ENCODE data around the gene AHR.
"Not testable (repeated sequence)": the region's sequence is repeated elsewhere in the genome, so short reads cannot be mapped to it uniquely, and the experiment has no call there.

Gene AHR

DNA sequence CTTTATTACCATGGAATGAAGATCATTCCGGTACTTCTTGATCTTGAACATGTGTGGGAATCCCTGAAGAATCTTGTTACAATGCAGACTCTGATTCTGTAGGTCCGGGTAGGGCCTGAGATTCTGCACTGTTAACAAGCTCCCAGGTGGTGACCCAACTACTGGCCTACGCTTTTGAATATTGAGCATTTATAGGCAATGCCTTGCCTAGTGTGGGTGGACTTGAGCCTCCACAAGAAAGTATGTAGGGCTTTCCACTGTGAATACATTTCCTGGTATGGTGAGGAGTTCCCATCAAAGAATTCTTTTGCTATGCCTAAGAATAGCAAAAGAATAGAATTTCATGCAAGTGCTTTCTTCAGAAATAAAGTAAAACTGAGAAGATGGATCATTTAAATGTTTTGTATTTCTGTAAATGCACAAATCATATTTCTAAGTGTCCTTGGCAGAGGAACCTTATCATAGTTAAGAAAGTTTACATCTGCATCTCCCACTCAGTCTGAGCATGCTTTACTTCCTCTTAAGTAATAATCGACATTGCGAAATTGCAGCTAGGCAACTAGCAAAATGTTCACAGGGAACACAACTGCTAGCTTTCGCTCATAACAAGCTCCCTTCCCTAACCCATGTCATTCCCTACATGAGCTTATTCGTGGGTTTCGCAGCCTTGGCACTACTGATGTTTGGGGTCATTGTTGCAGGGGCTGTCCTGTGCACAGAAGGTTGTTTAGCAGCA lies 71.4 kb downstream of the AHR start:
- no peak for DNase-seq (ENCODE audit: insufficient read length, low spot score)

DNA sequence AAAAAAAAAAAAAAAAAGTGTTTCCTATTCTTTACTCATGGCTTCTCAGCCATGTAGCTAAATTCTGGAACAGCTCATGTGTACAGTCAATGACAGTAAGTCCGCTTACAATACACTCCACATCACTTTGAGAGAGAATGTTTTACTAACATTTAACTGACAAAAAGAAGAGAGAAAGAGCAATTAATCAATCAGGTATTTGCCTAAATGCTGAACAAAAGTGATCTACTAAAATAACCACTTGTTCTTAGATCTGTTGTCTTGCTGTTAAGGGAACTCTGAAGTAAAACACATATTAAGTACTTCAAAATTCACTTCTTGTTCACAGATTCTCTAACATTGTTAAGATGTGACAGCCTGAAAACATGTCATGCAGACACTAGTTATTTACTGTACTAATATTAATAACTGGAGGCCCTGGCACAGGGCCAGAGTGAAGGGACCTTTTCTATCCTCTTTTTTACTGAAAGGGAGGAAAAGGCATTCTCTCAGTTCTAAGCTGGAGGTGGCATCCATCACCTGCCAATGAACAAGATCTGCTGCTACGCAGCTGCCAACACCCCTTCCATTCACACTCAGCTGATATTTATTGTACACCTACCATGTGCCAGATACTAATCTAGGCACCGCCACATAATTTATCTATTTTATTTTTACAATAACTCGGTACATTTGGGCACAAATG lies 72.6 kb downstream of the AHR start:
- TF ChIP-seq POLR2A (IDR thresholded peaks at IDR 0.05; ENCODE audit: low read depth, low read length) (no peak), TAF1 (IDR thresholded peaks at IDR 0.05; ENCODE audit: low read depth, low read length) (no peak), POLR2AphosphoS5 (IDR thresholded peaks at IDR 0.05; ENCODE audit: low read depth, low read length) (no peak), PAX5 (IDR thresholded peaks at IDR 0.05; ENCODE audit: insufficient read depth, low read length, severe bottlenecking) (no peak), POU2F2 (IDR thresholded peaks at IDR 0.05; ENCODE audit: low read depth, low read length) (no peak), SPI1 (IDR thresholded peaks at IDR 0.05; ENCODE audit: low read depth, low read length) (no peak)
- no peak for FAIRE-seq
- no peak for DNase-seq (ENCODE audit: insufficient read length, low spot score)

More for the DNA sequence above, 71.4 kb downstream of the AHR start:
- FAIRE-seq = no peak
- TF ChIP-seq SPI1 (IDR thresholded peaks at IDR 0.05; ENCODE audit: low read depth, low read length) = no peak
- no peak for TF ChIP-seq POLR2A (IDR thresholded peaks at IDR 0.05; ENCODE audit: low read depth, low read length)
- no peak for TF ChIP-seq TAF1 (IDR thresholded peaks at IDR 0.05; ENCODE audit: low read depth, low read length)
- no peak for TF ChIP-seq POU2F2 (IDR thresholded peaks at IDR 0.05; ENCODE audit: low read depth, low read length)
- TF ChIP-seq POLR2AphosphoS5 (IDR thresholded peaks at IDR 0.05; ENCODE audit: low read depth, low read length) = no peak
- TF ChIP-seq PAX5 (IDR thresholded peaks at IDR 0.05; ENCODE audit: insufficient read depth, low read length, severe bottlenecking) = no peak

- DNase-seq (ENCODE audit: insufficient read length, low spot score) (no peak), FAIRE-seq (no peak)
- TF ChIP-seq TAF1 (IDR thresholded peaks at IDR 0.05; ENCODE audit: low read depth, low read length) = no peak
- TF ChIP-seq POLR2AphosphoS5 (IDR thresholded peaks at IDR 0.05; ENCODE audit: low read depth, low read length) = no peak
- no peak for TF ChIP-seq POLR2A (IDR thresholded peaks at IDR 0.05; ENCODE audit: low read depth, low read length)
- TF ChIP-seq POU2F2 (IDR thresholded peaks at IDR 0.05; ENCODE audit: low read depth, low read length) = no peak
- TF ChIP-seq SPI1 (IDR thresholded peaks at IDR 0.05; ENCODE audit: low read depth, low read length) = no peak
- no peak for TF ChIP-seq PAX5 (IDR thresholded peaks at IDR 0.05; ENCODE audit: insufficient read depth, low read length, severe bottlenecking)
Observed at GRCh38 chr7:17371671-17372524, 73.4 kb downstream of the AHR start.

- TF ChIP-seq POLR2AphosphoS5 (IDR thresholded peaks at IDR 0.05; ENCODE audit: low read depth, low read length) (no peak), TAF1 (IDR thresholded peaks at IDR 0.05; ENCODE audit: low read depth, low read length) (no peak), SPI1 (IDR thresholded peaks at IDR 0.05; ENCODE audit: low read depth, low read length) (no peak), POU2F2 (IDR thresholded peaks at IDR 0.05; ENCODE audit: low read depth, low read length) (no peak), PAX5 (IDR thresholded peaks at IDR 0.05; ENCODE audit: insufficient read depth, low read length, severe bottlenecking) (no peak), POLR2A (IDR thresholded peaks at IDR 0.05; ENCODE audit: low read depth, low read length) (no peak)
- no peak for DNase-seq (ENCODE audit: insufficient read length, low spot score)
- FAIRE-seq = peak; percentile 43
Observed at GRCh38 chr7:17374157-17374556, 75.7 kb downstream of the AHR start.

DNA sequence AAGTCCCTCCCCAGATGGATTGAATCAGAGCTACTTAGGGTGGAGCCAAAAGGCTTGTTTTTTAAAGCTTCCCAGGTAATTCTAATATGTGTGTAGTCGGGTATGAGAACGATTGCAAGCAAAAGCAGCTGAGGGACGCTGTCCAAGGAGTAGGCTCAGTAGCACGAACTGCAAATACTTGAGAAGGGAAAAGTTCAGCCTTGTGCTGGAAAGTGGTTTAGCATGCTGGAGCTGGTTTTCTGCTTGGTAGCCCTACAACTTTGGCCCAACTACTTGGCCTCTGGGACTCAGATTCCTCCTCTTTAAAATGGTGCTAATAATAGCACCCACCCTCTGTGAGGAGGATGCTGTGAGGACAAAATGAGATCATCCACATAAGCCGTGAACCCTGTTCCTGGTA lies 76.2 kb downstream of the AHR start:
- TF ChIP-seq SPI1 (IDR thresholded peaks at IDR 0.05; ENCODE audit: low read depth, low read length) (no peak), TAF1 (IDR thresholded peaks at IDR 0.05; ENCODE audit: low read depth, low read length) (no peak), POU2F2 (IDR thresholded peaks at IDR 0.05; ENCODE audit: low read depth, low read length) (no peak), PAX5 (IDR thresholded peaks at IDR 0.05; ENCODE audit: insufficient read depth, low read length, severe bottlenecking) (no peak), POLR2AphosphoS5 (IDR thresholded peaks at IDR 0.05; ENCODE audit: low read depth, low read length) (no peak)
- DNase-seq (ENCODE audit: insufficient read length, low spot score) = no peak
- FAIRE-seq = no peak

- TF ChIP-seq PAX5 (IDR thresholded peaks at IDR 0.05; ENCODE audit: insufficient read depth, low read length, severe bottlenecking) = no peak
- TF ChIP-seq TAF1 (IDR thresholded peaks at IDR 0.05; ENCODE audit: low read depth, low read length) = no peak
- no peak for TF ChIP-seq SPI1 (IDR thresholded peaks at IDR 0.05; ENCODE audit: low read depth, low read length)
- TF ChIP-seq POU2F2 (IDR thresholded peaks at IDR 0.05; ENCODE audit: low read depth, low read length) = no peak
- TF ChIP-seq POLR2A (IDR thresholded peaks at IDR 0.05; ENCODE audit: low read depth, low read length) = no peak
- no peak for TF ChIP-seq POLR2AphosphoS5 (IDR thresholded peaks at IDR 0.05; ENCODE audit: low read depth, low read length)
- no peak for DNase-seq (ENCODE audit: insufficient read length, low spot score)
- no peak for FAIRE-seq
Observed at GRCh38 chr7:17376595-17376994, 78.1 kb downstream of the AHR start.

- TF ChIP-seq TAF1 (IDR thresholded peaks at IDR 0.05; ENCODE audit: low read depth, low read length) (no peak), POLR2AphosphoS5 (IDR thresholded peaks at IDR 0.05; ENCODE audit: low read depth, low read length) (no peak), SPI1 (IDR thresholded peaks at IDR 0.05; ENCODE audit: low read depth, low read length) (no peak), PAX5 (IDR thresholded peaks at IDR 0.05; ENCODE audit: insufficient read depth, low read length, severe bottlenecking) (no peak), POU2F2 (IDR thresholded peaks at IDR 0.05; ENCODE audit: low read depth, low read length) (no peak), POLR2A (IDR thresholded peaks at IDR 0.05; ENCODE audit: low read depth, low read length) (no peak)
- DNase-seq (ENCODE audit: insufficient read length, low spot score) (no peak), FAIRE-seq (no peak)
Observed at GRCh38 chr7:17380736-17381662, 82.5 kb downstream of the AHR start.

DNA sequence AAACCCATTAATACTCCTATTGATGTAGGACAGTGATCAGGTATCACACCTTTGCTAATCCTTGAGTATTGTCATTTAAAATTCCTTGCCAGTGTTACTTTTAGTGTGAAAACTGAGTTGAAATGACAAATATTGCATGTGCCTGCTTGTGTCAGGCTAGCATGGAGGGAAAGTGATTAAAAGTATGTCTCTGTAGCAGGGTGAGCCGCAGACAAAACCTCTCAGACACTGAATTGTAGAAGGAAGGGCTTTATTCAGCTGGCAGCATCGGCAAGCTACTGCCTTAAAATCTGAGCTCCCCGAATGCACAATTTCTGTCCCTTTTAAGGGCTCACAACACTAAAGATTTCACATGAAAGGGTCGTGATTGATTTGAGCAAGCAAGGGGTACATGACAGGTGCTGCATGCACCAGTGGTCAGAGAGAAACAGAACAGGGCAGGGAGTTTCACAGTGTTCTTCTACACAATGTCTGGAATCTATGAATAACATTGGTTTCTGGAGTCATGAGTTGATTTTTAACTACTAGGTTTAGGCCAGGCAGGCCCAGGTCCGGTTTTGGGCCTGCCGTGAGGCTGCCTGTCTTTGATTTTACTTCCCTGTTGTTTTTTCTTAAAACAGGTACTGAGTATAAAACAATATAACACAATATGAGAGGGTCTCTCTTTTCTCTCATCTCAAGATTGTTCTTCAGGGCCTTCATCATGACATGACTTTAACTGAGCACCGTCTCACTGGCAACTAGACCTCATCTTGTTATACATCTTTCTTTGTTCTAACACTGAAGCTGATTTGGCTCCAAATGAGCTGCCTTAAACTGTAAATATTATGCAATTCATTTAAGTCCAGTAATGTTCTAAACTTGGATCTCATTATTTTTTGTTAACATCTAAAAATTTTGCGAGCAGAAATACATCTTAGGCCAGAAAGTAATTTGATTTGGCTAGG lies 84.2 kb downstream of the AHR start:
- not testable (repeated sequence) for DNase-seq (ENCODE audit: insufficient read length, low spot score)
- peak; percentile 64 for FAIRE-seq
